T-helper 22 cell (primary cell): ENCODE results near the gene IL36A.

ENCODE experiments used
- DNase-seq: peaks from one replicate; pipeline ENCODE4 v3.0.0-alpha.2; 2020; ENCODE audit warnings: low read depth

Gene IL36A

GRCh38 chr2:113007250-113007649 is 2.0 kb downstream of the IL36A start:
- no peak for DNase-seq

- DNase-seq = no peak
Observed at GRCh38 chr2:113009622-113010021, 4.4 kb downstream of the IL36A start.

GRCh38 chr2:113010088-113010487 is 4.8 kb downstream of the IL36A start:
- DNase-seq = no peak

GRCh38 chr2:113011108-113011507 is 5.8 kb downstream of the IL36A start:
- no peak for DNase-seq

- DNase-seq = no peak
Observed at GRCh38 chr2:113012436-113013335, 7.4 kb downstream of the IL36A start.

GRCh38 chr2:113013336-113013661 is 8.0 kb downstream of the IL36A start:
- no peak for DNase-seq

GRCh38 chr2:113014067-113014466 is 8.8 kb downstream of the IL36A start:
- no peak for DNase-seq

- DNase-seq = no peak
Observed at GRCh38 chr2:113015042-113015441, 9.8 kb downstream of the IL36A start.

GRCh38 chr2:113015655-113016054 is 10.4 kb downstream of the IL36A start:
- DNase-seq = no peak

- DNase-seq = no peak
Observed at GRCh38 chr2:113018509-113018908, 13.2 kb downstream of the IL36A start.

- no peak for DNase-seq
Observed at GRCh38 chr2:113021312-113021711, 16.1 kb downstream of the IL36A start.

- no peak for DNase-seq
Observed at GRCh38 chr2:113024764-113025163, 19.5 kb downstream of the IL36A start.

- DNase-seq = no peak
Observed at GRCh38 chr2:113025737-113026136, 20.5 kb downstream of the IL36A start.

GRCh38 chr2:113027691-113028090 is 22.4 kb downstream of the IL36A start:
- DNase-seq = no peak

- no peak for DNase-seq
Observed at GRCh38 chr2:113028112-113028511, 22.9 kb downstream of the IL36A start.

- no peak for DNase-seq
Observed at GRCh38 chr2:113032737-113033136, 27.5 kb downstream of the IL36A start.

GRCh38 chr2:113034016-113034415 is 28.8 kb downstream of the IL36A start:
- DNase-seq = no peak

- no peak for DNase-seq
Observed at GRCh38 chr2:113036763-113037162, 31.5 kb downstream of the IL36A start.

GRCh38 chr2:113038291-113038690 is 33.0 kb downstream of the IL36A start:
- no peak for DNase-seq

GRCh38 chr2:113039158-113039557 is 33.9 kb downstream of the IL36A start:
- DNase-seq = no peak

GRCh38 chr2:113039719-113040118 is 34.5 kb downstream of the IL36A start:
- no peak for DNase-seq

GRCh38 chr2:113041871-113042270 is 36.6 kb downstream of the IL36A start:
- DNase-seq = no peak

- DNase-seq = no peak
Observed at GRCh38 chr2:113046465-113046864, 41.2 kb downstream of the IL36A start.
